WTC11 (cell line): ENCODE measurements around the gene CEP135. TPM values are rescaled to one million over a fixed set of nuclear protein-coding genes. Genes with fewer than 3 reads are reported as not detected.

ENCODE experiments used
- ELF4 ChIP-seq: sonication (generic); formaldehyde crosslinking; IDR thresholded peaks from 2 replicates; pipeline ENCODE4 v1.8.1; 2022; ENCODE audit warnings: low read depth, mild to moderate bottlenecking, moderate library complexity, missing genetic modification reagents
- ETV6 ChIP-seq: sonication (generic); formaldehyde crosslinking; IDR thresholded peaks from 2 replicates; pipeline ENCODE4 v1.8.1; 2022; ENCODE audit warnings: mild to moderate bottlenecking, missing genetic modification reagents
- GABPB1 ChIP-seq: sonication (generic); formaldehyde crosslinking; IDR thresholded peaks from 2 replicates; pipeline ENCODE4 v1.8.1; 2023; ENCODE audit warnings: mild to moderate bottlenecking, missing genetic modification reagents
- GTF2I ChIP-seq: fragments of 250-450 bp; sonication (Bioruptor Pico); conservative IDR thresholded peaks from 2 replicates; pipeline ENCODE4 v1.4.0; 2021; ENCODE audit warnings: mild to moderate bottlenecking
- MXD4 ChIP-seq: fragments of 250-450 bp; sonication (Bioruptor Pico); IDR thresholded peaks from 2 replicates; pipeline ENCODE4 v1.8.0; 2021; ENCODE audit warnings: mild to moderate bottlenecking, moderate library complexity, borderline replicate concordance
- NFE2L1 ChIP-seq: sonication (generic); formaldehyde crosslinking; IDR thresholded peaks from 2 replicates; pipeline ENCODE4 v1.8.1; 2023; ENCODE audit warnings: missing genetic modification reagents
- TEAD1 ChIP-seq: sonication (generic); formaldehyde crosslinking; IDR thresholded peaks from 2 replicates; pipeline ENCODE4 v1.8.0; 2022; ENCODE audit warnings: mild to moderate bottlenecking, missing genetic modification reagents
- ZBTB21 ChIP-seq: sonication (generic); formaldehyde crosslinking; IDR thresholded peaks from 2 replicates; pipeline ENCODE4 v1.8.1; 2023; ENCODE audit warnings: mild to moderate bottlenecking, missing genetic modification reagents, borderline replicate concordance
- ZNF121 ChIP-seq: sonication (generic); formaldehyde crosslinking; IDR thresholded peaks from 2 replicates; pipeline ENCODE4 v1.8.0; 2023; ENCODE audit warnings: missing genetic modification reagents
- ZNF263 ChIP-seq: sonication (generic); formaldehyde crosslinking; IDR thresholded peaks from 2 replicates; pipeline ENCODE4 v1.8.1; 2022; ENCODE audit warnings: low read depth, mild to moderate bottlenecking, moderate library complexity, missing genetic modification reagents
- ZNF416 ChIP-seq: fragments of 250-450 bp; sonication (Bioruptor Pico); IDR thresholded peaks from 2 replicates; pipeline ENCODE4 v1.9.0; 2021; ENCODE audit warnings: mild to moderate bottlenecking, inconsistent platforms
- ZNF423 ChIP-seq: fragments of 250-450 bp; sonication (Bioruptor Pico); IDR thresholded peaks from 2 replicates; pipeline ENCODE4 v2.1.2; 2022; ENCODE audit warnings: mild to moderate bottlenecking, moderate library complexity
- ZNF671 ChIP-seq: fragments of 250-450 bp; sonication (Bioruptor Pico); IDR thresholded peaks from 2 replicates; pipeline ENCODE4 v1.8.0; 2021; ENCODE audit warnings: mild to moderate bottlenecking
- total RNA-seq: library from RNA; stranded (reverse); gene quantifications from 3 replicates; pipeline ENCODE4 v1.2.3, GENCODE V29; 2021
- TF ChIP-seq, protein P1 (sequence below): sonication (generic); formaldehyde crosslinking; IDR thresholded peaks from 2 replicates; pipeline ENCODE4 v1.8.1; 2023; ENCODE audit warnings: mild to moderate bottlenecking, missing genetic modification reagents
- TF ChIP-seq, protein P2 (sequence below): sonication (generic); formaldehyde crosslinking; IDR thresholded peaks from 2 replicates; pipeline ENCODE4 v1.8.0; 2022; ENCODE audit warnings: missing genetic modification reagents
- TF ChIP-seq, protein P3 (sequence below): sonication (generic); formaldehyde crosslinking; IDR thresholded peaks from 2 replicates; pipeline ENCODE4 v1.8.0; 2022; ENCODE audit warnings: mild to moderate bottlenecking, missing genetic modification reagents
- TF ChIP-seq, protein P4 (sequence below): sonication (generic); formaldehyde crosslinking; IDR thresholded peaks from 2 replicates; pipeline ENCODE4 v1.8.1; 2023; ENCODE audit warnings: mild to moderate bottlenecking, missing genetic modification reagents, moderate library complexity
- TF ChIP-seq, protein P5 (sequence below): sonication (generic); formaldehyde crosslinking; IDR thresholded peaks from 2 replicates; pipeline ENCODE4 v1.8.1; 2023; ENCODE audit warnings: mild to moderate bottlenecking, missing genetic modification reagents, moderate library complexity
- TF ChIP-seq, protein P6 (sequence below): fragments of 250-450 bp; sonication (Bioruptor Pico); IDR thresholded peaks from 2 replicates; pipeline ENCODE4 v1.8.0; 2021; ENCODE audit warnings: mild to moderate bottlenecking
- TF ChIP-seq, protein P7 (sequence below): fragments of 250-450 bp; sonication (Bioruptor Pico); IDR thresholded peaks from 2 replicates; pipeline ENCODE4 v1.9.0; 2021; ENCODE audit warnings: moderate library complexity, mild to moderate bottlenecking, inconsistent platforms, borderline replicate concordance
- TF ChIP-seq, protein P8 (sequence below): sonication (generic); formaldehyde crosslinking; IDR thresholded peaks from 2 replicates; pipeline ENCODE4 v1.8.1; 2023; ENCODE audit warnings: mild to moderate bottlenecking, missing genetic modification reagents
- TF ChIP-seq, protein P9 (sequence below): sonication (generic); formaldehyde crosslinking; IDR thresholded peaks from 2 replicates; pipeline ENCODE4 v1.8.0; 2023; ENCODE audit warnings: missing genetic modification reagents, mild to moderate bottlenecking, borderline replicate concordance

CEP135 gene
- total RNA-seq, 1 experiment from 2014 or later = 13.6 TPM

DNA sequence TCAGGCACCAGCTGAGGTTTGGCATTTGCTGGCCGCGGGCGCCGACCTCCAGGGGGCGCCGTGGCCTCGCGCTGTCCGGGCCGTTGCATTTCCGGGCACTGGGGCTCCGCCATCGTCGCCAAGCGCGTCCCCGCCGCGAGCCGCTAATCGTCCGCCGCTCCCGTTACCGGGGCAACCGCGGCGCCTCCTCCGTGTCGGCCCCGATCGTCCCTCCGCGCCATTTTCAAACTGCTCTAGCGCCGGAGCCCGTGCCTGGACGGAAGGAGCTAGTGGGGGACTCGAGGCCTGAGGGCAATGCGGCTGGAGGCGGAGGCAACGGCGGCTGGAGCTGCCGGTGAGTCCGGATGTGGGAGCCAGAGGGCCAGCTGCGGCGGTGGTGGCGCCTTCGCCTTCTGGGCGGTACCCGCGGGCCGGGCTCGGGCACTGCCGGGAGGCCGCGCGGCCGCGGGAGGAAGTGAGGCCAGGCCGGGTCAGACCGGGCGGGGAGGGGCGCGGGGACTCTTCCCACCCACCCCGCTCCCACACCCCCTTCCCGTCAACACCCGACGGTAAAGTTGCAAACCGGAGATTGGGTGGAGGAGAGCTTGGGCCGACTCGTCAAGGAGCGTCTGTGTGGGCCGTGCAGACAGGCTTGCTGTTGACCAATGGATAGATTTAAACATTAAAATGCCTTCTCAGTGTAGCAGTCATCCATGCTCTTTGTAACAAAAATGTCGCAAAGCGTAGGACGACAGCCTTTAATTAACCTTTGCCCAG lies at the start of gene CEP135 (continued):
- TF ChIP-seq, protein P1, sequence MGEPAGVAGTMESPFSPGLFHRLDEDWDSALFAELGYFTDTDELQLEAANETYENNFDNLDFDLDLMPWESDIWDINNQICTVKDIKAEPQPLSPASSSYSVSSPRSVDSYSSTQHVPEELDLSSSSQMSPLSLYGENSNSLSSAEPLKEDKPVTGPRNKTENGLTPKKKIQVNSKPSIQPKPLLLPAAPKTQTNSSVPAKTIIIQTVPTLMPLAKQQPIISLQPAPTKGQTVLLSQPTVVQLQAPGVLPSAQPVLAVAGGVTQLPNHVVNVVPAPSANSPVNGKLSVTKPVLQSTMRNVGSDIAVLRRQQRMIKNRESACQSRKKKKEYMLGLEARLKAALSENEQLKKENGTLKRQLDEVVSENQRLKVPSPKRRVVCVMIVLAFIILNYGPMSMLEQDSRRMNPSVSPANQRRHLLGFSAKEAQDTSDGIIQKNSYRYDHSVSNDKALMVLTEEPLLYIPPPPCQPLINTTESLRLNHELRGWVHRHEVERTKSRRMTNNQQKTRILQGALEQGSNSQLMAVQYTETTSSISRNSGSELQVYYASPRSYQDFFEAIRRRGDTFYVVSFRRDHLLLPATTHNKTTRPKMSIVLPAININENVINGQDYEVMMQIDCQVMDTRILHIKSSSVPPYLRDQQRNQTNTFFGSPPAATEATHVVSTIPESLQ = no peak
- TF ChIP-seq, protein P2, sequence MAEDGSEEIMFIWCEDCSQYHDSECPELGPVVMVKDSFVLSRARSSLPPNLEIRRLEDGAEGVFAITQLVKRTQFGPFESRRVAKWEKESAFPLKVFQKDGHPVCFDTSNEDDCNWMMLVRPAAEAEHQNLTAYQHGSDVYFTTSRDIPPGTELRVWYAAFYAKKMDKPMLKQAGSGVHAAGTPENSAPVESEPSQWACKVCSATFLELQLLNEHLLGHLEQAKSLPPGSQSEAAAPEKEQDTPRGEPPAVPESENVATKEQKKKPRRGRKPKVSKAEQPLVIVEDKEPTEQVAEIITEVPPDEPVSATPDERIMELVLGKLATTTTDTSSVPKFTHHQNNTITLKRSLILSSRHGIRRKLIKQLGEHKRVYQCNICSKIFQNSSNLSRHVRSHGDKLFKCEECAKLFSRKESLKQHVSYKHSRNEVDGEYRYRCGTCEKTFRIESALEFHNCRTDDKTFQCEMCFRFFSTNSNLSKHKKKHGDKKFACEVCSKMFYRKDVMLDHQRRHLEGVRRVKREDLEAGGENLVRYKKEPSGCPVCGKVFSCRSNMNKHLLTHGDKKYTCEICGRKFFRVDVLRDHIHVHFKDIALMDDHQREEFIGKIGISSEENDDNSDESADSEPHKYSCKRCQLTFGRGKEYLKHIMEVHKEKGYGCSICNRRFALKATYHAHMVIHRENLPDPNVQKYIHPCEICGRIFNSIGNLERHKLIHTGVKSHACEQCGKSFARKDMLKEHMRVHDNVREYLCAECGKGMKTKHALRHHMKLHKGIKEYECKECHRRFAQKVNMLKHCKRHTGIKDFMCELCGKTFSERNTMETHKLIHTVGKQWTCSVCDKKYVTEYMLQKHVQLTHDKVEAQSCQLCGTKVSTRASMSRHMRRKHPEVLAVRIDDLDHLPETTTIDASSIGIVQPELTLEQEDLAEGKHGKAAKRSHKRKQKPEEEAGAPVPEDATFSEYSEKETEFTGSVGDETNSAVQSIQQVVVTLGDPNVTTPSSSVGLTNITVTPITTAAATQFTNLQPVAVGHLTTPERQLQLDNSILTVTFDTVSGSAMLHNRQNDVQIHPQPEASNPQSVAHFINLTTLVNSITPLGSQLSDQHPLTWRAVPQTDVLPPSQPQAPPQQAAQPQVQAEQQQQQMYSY = no peak
- TF ChIP-seq, protein P3, sequence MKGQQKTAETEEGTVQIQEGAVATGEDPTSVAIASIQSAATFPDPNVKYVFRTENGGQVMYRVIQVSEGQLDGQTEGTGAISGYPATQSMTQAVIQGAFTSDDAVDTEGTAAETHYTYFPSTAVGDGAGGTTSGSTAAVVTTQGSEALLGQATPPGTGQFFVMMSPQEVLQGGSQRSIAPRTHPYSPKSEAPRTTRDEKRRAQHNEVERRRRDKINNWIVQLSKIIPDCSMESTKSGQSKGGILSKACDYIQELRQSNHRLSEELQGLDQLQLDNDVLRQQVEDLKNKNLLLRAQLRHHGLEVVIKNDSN (CRISPR knock-in tag) = 0 out of 2 replicates have a peak, but pooled peaks have one; percentile 7
- TF ChIP-seq ZNF121 (CRISPR knock-in tag) = no peak
- TF ChIP-seq ZNF263 (CRISPR knock-in tag) = no peak
- TF ChIP-seq, protein P4, sequence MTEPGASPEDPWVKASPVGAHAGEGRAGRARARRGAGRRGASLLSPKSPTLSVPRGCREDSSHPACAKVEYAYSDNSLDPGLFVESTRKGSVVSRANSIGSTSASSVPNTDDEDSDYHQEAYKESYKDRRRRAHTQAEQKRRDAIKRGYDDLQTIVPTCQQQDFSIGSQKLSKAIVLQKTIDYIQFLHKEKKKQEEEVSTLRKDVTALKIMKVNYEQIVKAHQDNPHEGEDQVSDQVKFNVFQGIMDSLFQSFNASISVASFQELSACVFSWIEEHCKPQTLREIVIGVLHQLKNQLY (CRISPR knock-in tag) = 0 out of 2 replicates have a peak, but pooled peaks have one; percentile 73
- peak; percentile 69; the same call in 1 of the 2 replicates for TF ChIP-seq ZNF416 (CRISPR knock-in tag)
- no peak for TF ChIP-seq MXD4 (CRISPR knock-in tag)
- no peak for TF ChIP-seq ZNF671
- TF ChIP-seq TEAD1 (CRISPR knock-in tag) = peak; percentile 87; the same call in 1 of the 2 replicates
- TF ChIP-seq, protein P5, sequence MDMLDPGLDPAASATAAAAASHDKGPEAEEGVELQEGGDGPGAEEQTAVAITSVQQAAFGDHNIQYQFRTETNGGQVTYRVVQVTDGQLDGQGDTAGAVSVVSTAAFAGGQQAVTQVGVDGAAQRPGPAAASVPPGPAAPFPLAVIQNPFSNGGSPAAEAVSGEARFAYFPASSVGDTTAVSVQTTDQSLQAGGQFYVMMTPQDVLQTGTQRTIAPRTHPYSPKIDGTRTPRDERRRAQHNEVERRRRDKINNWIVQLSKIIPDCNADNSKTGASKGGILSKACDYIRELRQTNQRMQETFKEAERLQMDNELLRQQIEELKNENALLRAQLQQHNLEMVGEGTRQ = 0 out of 2 replicates have a peak, but pooled peaks have one; percentile 14
- no peak for TF ChIP-seq GTF2I (CRISPR knock-in tag)
- TF ChIP-seq, protein P6, sequence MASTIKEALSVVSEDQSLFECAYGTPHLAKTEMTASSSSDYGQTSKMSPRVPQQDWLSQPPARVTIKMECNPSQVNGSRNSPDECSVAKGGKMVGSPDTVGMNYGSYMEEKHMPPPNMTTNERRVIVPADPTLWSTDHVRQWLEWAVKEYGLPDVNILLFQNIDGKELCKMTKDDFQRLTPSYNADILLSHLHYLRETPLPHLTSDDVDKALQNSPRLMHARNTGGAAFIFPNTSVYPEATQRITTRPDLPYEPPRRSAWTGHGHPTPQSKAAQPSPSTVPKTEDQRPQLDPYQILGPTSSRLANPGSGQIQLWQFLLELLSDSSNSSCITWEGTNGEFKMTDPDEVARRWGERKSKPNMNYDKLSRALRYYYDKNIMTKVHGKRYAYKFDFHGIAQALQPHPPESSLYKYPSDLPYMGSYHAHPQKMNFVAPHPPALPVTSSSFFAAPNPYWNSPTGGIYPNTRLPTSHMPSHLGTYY (CRISPR knock-in tag) = no peak
- TF ChIP-seq GABPB1 (CRISPR knock-in tag) = peak; percentile 86
- TF ChIP-seq ZNF423 (CRISPR knock-in tag) = no peak
- TF ChIP-seq ETV6 (CRISPR knock-in tag) = peak; percentile 88
- TF ChIP-seq, protein P7, sequence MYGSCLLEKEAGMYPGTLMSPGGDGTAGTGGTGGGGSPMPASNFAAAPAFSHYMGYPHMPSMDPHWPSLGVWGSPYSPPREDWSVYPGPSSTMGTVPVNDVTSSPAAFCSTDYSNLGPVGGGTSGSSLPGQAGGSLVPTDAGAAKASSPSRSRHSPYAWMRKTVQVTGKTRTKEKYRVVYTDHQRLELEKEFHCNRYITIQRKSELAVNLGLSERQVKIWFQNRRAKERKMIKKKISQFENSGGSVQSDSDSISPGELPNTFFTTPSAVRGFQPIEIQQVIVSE = no peak
- peak; percentile 82; the same call in 1 of the 2 replicates for TF ChIP-seq ELF4
- TF ChIP-seq ZBTB21 (CRISPR knock-in tag) = 0 out of 2 replicates have a peak, but pooled peaks have one; percentile 69
- TF ChIP-seq, protein P8, sequence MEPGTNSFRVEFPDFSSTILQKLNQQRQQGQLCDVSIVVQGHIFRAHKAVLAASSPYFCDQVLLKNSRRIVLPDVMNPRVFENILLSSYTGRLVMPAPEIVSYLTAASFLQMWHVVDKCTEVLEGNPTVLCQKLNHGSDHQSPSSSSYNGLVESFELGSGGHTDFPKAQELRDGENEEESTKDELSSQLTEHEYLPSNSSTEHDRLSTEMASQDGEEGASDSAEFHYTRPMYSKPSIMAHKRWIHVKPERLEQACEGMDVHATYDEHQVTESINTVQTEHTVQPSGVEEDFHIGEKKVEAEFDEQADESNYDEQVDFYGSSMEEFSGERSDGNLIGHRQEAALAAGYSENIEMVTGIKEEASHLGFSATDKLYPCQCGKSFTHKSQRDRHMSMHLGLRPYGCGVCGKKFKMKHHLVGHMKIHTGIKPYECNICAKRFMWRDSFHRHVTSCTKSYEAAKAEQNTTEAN (CRISPR knock-in tag) = peak; percentile 87; the same call in 1 of the 2 replicates
- TF ChIP-seq, protein P9, sequence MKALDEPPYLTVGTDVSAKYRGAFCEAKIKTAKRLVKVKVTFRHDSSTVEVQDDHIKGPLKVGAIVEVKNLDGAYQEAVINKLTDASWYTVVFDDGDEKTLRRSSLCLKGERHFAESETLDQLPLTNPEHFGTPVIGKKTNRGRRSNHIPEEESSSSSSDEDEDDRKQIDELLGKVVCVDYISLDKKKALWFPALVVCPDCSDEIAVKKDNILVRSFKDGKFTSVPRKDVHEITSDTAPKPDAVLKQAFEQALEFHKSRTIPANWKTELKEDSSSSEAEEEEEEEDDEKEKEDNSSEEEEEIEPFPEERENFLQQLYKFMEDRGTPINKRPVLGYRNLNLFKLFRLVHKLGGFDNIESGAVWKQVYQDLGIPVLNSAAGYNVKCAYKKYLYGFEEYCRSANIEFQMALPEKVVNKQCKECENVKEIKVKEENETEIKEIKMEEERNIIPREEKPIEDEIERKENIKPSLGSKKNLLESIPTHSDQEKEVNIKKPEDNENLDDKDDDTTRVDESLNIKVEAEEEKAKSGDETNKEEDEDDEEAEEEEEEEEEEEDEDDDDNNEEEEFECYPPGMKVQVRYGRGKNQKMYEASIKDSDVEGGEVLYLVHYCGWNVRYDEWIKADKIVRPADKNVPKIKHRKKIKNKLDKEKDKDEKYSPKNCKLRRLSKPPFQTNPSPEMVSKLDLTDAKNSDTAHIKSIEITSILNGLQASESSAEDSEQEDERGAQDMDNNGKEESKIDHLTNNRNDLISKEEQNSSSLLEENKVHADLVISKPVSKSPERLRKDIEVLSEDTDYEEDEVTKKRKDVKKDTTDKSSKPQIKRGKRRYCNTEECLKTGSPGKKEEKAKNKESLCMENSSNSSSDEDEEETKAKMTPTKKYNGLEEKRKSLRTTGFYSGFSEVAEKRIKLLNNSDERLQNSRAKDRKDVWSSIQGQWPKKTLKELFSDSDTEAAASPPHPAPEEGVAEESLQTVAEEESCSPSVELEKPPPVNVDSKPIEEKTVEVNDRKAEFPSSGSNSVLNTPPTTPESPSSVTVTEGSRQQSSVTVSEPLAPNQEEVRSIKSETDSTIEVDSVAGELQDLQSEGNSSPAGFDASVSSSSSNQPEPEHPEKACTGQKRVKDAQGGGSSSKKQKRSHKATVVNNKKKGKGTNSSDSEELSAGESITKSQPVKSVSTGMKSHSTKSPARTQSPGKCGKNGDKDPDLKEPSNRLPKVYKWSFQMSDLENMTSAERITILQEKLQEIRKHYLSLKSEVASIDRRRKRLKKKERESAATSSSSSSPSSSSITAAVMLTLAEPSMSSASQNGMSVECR (CRISPR knock-in tag) = peak; percentile 94; the same call in 1 of the 2 replicates
- TF ChIP-seq NFE2L1 (CRISPR knock-in tag) = no peak; the same call in none of the 2 replicates
